ENCODE measurements around the gene HTR1A.

The HTR1A gene

DNA sequence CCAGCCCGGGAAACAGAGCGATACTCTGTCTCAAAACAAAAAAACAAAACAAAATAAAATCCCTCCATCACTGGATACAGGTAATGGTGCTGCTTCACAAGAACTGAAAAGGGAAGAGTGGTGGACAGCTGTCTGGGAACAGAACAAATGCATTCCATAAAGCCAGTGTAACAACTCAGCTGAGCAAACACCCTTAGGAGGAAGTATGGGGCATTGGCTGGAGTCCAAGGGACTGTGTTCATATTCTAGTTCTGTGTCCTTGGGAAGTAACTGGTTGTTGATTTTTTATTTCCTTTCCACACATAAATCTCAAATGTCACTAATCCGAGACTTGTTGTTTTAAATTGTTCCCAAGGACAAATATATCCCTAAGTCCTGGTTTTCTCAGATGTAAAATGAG, 38.3 kb downstream of the HTR1A start:
- no peaks in the 10 kb centered on the region for H3K4me1 ChIP-seq (ENCODE audit: control insufficient read depth in 1 of 2, insufficient read depth in 1 of 2, low read depth in 1 of 2, low read length in 1 of 2)
- TF ChIP-seq, protein P1, sequence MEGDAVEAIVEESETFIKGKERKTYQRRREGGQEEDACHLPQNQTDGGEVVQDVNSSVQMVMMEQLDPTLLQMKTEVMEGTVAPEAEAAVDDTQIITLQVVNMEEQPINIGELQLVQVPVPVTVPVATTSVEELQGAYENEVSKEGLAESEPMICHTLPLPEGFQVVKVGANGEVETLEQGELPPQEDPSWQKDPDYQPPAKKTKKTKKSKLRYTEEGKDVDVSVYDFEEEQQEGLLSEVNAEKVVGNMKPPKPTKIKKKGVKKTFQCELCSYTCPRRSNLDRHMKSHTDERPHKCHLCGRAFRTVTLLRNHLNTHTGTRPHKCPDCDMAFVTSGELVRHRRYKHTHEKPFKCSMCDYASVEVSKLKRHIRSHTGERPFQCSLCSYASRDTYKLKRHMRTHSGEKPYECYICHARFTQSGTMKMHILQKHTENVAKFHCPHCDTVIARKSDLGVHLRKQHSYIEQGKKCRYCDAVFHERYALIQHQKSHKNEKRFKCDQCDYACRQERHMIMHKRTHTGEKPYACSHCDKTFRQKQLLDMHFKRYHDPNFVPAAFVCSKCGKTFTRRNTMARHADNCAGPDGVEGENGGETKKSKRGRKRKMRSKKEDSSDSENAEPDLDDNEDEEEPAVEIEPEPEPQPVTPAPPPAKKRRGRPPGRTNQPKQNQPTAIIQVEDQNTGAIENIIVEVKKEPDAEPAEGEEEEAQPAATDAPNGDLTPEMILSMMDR (IDR thresholded peaks at IDR 0.05), result no peak
- no peaks in the 10 kb centered on the region for H3K27me3 ChIP-seq
- H3K36me3 ChIP-seq, result no peaks in the 10 kb centered on the region
- H3K9me3 ChIP-seq, result no peaks in the 10 kb centered on the region
- H3K27ac ChIP-seq, result no peak overlapping the region
- H3K4me3 ChIP-seq (ENCODE audit: low read depth in 1 of 2, low read length in 1 of 2), result no peak overlapping the region

GRCh38 chr5:63919763-63920478, 42.3 kb downstream of the HTR1A start:
- H3K36me3 ChIP-seq, result no peaks in the 10 kb centered on the region
- no peaks in the 10 kb centered on the region for H3K4me1 ChIP-seq (ENCODE audit: control insufficient read depth in 1 of 2, insufficient read depth in 1 of 2, low read depth in 1 of 2, low read length in 1 of 2)
- H3K27ac ChIP-seq, result no peak overlapping the region
- H3K9me3 ChIP-seq, result no peaks in the 10 kb centered on the region
- no peak overlapping the region for H3K4me3 ChIP-seq (ENCODE audit: low read depth in 1 of 2, low read length in 1 of 2)
- no peaks in the 10 kb centered on the region for H3K27me3 ChIP-seq
- TF ChIP-seq, protein P1 (IDR thresholded peaks at IDR 0.05), result no peak

GRCh38 chr5:63916786-63917185, 45.5 kb downstream of the HTR1A start:
- TF ChIP-seq, protein P1 (IDR thresholded peaks at IDR 0.05), result no peak
- Histone ChIP-seq H3K9me3 (no peaks in the 10 kb centered on the region), H3K4me1 (ENCODE audit: control insufficient read depth in 1 of 2, insufficient read depth in 1 of 2, low read depth in 1 of 2, low read length in 1 of 2) (no peaks in the 10 kb centered on the region), H3K27ac (no peak overlapping the region), H3K36me3 (no peaks in the 10 kb centered on the region), H3K27me3 (no peaks in the 10 kb centered on the region), H3K4me3 (ENCODE audit: low read depth in 1 of 2, low read length in 1 of 2) (no peak overlapping the region)

DNA sequence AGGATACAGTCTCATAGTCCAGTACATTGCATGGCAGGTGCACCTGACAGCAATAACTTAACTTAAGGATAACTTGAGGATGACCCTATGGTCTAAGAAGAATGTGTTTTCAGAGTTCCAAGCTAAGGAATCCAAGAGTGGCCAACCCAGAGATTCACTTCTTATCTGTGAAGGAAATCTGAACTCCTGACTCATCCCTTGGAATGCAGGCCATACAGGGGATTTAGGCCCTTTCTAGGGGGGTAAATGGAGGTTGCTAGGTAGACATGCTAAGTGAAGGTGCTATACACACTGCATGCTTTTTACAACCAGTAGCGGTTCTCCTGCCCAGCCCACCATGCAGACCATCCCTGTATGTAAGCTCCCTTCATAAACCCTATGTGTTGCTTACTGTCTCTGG, 50.4 kb downstream of the HTR1A start:
- no peak overlapping the region for H3K4me3 ChIP-seq (ENCODE audit: low read depth in 1 of 2, low read length in 1 of 2)
- H3K36me3 ChIP-seq, result no peaks in the 10 kb centered on the region
- H3K27me3 ChIP-seq, result no peaks in the 10 kb centered on the region
- H3K4me1 ChIP-seq (ENCODE audit: control insufficient read depth in 1 of 2, insufficient read depth in 1 of 2, low read depth in 1 of 2, low read length in 1 of 2), result no peaks in the 10 kb centered on the region
- no peaks in the 10 kb centered on the region for H3K9me3 ChIP-seq
- H3K27ac ChIP-seq, result no peak overlapping the region
- TF ChIP-seq, protein P1 (IDR thresholded peaks at IDR 0.05), result no peak
